NCI-H2171 (cell line): Measurements from ENCODE around the gene FUT8.

Source experiments
- DNase-seq: peaks from one replicate; lab custom pipeline; 2025; lab: John Stamatoyannopoulos, UW

FUT8 gene

DNA sequence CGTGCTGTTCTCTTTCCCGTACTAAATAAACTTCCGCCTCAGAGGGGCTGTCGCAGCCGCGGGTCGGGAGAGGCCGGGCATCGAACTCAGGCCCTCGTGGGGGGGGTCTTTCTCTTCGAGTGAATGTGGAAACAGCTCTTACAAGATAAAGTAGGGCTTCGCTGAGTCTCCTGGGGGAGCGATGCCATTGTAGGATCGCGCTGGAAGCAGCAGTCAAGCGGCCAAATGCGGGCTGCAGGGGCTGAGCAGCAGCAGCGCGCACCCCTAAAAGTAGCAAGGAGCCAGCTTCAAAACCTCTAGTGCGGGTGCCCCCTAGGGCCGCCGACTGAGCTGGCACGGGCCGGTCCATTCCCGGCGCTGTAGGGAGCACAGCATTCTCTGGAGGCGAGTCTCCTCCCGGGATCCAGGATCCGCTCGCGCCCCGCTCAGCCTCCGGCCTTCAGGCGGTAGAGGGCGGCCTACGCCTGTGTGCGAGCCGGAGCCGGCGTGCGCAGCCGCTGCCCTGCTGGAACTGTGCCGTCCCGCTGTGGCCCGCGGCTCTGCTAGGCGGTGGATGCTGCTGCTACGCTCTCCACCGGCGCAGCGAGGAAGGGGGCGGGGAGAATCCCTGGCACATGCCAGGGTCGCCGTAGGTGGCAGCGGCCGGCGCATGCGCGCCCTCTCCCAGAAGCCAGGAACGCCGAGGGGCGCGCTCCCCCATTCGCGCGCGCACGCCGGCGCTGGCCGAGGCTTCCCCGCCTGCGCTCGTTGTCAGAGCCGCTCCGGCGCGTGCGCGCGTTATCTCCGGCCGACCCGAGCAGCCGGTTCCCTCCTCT lies at the start of gene FUT8:
TSS of gene FUT8 (plus strand) at position 699 of the 815 bp plus-strand sequence. CDS start 148,834 bp downstream, outside the sequence.
- DNase-seq: peak; percentile 97

DNA sequence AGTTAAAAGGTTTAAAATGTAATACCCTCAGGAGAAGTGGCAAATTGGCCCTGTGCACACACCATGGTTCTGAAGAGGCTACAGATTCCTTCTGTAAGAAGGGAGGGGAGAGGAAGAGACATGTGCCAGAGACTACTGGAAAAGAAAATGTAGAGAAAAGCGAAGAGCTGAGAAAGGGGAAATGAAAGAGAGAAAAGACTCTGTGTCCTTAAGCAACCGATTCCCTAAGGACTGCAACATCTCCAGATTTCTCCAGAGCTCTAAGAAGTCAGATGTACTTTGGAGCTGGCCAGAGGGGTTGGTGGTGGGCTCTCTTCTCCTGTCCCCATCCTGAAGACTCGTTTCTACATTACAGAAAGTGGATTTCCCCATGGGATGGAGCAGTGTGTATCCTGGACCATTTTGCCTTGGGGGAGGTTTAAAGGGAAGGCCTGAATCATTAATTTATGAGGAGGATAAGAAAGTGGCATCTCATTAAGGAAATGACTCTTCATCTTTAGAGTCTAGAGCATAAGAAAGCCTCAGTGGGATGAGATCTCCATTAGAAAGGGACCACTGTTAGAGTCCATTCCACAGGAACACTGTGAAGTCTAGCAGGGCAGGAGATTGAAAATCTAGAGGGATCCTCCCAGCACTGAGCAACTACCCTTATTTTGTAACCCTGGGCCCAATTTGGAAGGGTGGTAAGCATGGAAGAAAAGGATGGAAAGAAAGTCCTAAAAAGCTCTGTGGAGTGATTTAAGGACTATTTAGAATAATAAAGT lies 45.5 kb upstream of the FUT8 start:
- DNase-seq: no peak

DNA sequence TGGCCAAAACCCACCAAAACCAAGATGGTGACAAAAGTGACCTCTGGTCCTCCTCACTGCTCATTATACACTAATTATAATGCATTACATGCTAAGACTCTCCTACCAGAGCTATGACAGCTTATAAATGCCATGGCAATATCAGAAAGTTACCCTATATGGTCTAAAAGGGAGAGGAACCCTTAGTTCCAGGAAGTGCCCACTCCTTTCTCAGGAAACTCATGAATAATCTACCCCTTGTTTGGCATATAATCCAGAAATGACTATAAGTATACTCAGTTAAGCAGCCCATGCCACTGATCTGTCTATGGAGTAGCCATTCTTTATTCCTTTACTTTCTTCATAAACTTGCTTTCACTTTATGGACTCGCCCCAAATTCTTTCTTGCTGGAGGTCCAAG lies 43.0 kb upstream of the FUT8 start:
- no peak for DNase-seq

DNA sequence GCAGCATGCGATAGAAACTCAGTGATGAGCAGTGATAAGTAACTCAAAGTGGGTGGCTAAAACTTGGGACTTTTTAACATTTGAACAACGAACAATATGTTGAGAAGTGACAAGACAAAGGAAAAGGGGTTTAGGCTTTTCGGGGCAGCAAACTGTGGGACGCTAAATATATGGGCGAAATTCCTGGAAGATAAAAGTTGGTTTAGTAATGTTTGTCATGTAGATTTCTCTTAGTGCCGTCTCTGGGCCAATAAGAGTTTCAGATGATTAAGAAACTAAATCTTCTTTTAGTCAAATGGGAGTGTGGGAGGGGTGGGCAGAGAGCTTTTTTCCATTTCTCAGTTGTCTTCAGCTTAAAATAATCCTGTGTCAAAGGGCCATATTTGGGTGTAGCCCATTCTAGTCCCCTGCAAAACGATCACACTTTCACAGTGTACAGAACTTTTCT lies 41.7 kb upstream of the FUT8 start:
- no peak for DNase-seq

DNA sequence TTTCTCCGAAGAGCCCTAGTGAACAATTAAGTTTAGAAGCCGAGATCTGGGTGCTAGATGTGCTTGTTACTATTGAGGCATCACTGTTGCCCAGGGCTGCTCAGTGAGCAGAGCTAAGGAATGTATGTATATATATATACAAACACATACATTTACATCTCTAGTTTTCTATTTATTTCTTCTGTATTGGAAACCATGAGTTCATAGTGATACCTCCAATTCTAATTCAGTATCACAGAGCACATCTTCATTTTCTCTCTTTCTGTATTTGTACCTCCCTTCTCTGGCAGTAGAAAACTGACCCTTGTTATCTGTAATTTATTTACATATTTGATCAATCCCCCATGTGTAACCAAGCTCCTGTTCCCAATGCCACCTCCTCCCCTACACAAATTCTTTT lies 40.7 kb upstream of the FUT8 start:
- DNase-seq: no peak

DNA sequence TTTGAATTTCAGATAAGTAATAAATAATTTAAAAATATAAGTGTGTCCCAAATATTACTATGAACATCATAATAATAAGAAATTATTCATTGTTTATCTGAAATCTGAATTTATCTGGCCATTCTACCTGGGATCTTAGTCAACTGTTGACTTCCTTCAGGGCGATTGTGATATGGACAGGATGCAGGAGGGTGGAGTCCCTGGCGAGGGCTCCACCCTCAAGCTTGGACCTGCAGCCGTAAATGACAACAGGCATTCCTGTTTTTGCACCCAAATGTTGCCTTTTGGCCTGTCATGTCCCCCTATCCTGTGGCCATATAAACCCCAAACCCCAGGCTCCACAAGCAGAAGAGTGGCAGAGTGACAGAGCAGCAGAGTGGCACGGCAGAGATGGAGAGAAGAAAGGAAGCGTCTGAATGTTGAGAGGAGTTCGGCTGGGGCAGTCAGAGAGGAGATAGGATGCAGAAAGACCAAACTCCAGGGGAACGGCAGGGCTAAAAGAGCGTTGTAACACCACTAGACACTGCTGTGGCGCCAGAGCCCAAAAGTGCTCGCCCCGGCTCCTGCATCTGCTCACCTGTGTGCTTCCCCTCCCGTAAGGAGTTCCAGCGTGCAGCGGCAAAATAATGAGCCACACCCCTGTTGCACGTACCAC lies 39.4 kb upstream of the FUT8 start:
- DNase-seq: no peak

DNA sequence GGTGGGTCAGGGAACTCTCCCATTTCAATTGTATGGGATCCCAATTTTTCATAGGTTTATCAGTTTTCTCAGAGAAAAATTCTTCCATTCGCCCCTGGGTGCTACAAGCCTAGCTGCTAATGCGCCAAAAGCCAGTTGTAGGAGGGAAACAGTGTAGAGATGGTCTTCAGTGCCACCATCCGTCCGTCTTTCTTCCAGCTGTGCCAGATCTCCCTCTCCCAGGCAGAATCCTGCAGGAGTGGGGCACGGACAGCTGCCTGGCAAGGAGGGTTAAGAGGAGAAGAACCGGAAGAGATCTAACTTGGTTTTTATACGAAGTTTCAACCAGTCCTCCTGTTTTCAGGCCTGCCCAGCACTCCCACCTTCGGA lies 38.9 kb upstream of the FUT8 start:
- DNase-seq: no peak

DNA sequence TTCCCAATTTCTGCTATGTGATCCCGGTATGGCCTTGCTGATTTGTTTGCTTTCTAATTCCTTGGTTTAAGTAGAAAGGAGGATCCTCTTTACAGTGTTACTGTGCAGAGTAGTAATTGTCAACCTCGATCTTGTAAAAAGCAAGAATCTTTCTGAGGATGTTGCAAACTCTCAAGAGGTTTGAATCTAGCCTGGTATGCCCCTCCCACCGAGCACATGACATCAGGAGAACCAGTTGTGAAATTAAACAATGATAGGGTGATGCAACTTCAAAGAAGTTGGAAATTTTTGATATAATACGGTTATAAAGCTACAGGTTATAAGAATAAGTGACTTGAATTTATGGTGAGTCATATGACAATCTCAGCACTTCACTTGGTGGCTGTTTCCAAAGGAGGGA lies 35.0 kb upstream of the FUT8 start:
- DNase-seq: no peak

DNA sequence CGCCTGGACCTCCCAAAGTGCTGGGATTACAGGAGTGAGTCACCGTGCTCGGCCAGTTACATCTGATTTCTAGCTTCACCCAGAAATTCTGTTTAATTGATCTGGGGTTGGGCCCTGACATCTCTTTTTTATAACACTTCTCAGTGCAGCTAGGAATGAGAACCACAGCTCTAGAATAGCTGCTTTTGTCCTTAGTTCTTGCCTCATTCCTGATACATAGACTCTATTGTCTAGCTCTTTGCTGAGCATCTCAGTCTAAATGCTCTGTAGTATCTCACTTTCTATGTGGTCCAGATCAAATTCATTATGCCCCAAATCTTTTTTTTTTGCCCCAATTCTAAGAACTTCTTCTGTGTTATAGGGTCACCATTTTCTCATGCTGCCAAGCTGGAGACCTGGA lies 29.9 kb upstream of the FUT8 start:
- no peak for DNase-seq

DNA sequence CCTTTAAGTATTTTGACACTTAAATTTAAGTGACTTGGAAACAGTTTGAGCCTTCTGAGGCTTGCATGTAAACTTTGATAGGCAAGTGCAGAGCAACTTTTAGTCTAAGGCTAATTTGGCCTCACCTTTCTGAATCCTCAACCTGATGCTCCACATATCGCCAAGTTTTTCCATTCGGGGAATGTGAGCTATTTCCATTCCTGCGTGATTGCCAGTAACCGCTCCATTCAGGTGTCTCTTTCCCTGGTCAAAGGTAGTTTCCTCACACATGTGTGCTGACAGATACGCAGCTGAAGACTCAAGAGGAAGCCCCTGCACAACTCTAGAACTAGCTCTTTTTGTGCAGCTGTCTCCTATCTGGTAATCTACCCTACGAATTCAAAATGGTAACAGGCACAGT lies 25.4 kb upstream of the FUT8 start:
- no peak for DNase-seq

DNA sequence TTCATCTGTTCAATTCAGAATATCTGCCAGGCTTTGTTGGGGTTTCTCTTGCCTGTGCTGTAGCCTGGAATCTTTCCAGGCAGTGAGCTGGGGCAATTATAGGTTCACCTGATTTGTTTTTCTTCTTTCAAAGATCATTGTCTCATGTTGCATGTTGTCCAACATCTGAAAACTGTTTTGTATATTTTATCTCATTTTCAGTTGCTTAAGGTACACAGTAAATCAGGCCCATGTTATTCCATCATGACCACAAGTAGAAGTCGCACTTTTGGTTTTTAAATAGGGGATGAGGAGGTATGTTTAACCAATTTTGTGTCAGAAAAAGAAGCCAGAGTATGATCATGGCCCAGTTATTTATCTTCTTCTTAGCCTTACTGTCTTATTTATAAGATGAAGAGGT lies 24.9 kb upstream of the FUT8 start:
- no peak for DNase-seq

DNA sequence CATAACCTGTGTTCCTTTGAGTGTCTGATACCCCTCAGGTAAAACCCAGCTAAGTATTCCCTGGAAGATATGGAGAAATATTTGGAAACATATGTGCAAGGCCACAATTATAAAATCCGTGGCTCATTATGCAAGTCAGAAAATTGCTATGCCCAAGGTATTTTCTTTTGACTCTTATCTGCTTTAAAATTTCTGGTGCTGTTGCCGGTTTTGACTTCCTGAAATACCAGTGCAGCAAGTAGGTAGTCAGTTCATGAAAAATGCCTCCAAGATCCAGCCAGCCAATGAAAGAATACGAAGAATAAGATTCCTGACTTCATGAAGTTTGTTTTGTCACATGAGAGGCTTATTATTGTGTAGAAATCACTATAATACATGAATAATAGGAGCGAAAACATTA lies 20.2 kb upstream of the FUT8 start:
- DNase-seq: no peak

DNA sequence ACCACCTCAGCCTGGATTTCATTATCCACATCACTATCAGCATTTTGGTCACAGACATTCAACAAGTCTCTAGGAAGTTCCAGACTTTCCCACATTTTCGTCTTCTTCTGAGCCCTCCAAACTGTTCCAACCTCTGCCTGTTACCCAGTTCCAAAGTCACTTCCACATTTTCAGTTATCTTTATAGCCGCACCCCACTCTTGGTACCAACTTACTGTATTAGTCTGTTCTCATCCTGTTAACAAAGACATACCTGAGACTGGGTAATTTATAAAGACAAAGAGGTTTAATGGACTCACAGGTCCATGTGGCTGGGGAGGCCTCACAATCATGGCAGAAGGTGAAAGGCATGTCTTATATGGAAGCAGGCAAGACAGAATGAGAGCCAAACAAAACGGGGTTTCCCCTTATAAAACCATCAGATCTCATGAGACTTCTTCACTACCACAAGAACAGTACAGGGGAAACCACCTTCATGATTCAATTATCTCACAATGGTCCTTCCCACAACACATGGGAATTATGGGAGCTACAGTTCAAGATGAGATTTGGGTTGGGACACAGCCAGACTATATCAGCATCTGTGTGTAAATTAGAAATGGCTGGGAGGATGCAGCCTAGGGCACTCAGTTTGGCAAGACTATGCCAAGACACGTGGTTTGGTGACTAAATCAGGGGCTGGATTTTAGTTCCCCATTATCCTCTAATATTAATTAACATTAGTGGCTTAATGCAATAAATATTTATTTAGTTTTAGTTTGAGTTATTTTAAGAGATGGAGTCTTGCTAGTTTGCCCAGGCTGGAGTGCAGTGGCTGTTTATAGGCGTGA lies 16.2 kb upstream of the FUT8 start:
- DNase-seq: no peak

DNA sequence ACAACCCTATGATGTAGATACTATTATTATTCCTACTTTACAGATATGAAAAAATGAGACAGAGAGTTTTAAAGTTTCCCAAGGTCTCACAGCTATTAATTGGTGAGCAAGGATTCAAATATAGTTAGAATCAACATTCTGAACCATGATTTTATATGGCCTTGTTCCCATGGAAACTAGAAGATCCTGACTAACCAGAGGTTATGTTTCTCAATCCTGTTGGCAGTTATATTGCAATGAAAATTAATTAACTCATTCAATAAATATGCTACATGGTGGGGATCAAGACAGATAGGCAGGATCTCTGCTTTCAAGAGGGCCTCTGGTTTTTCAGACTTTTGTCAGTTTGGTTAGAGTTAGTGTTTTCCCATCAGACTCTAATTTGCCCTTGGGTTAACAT lies 9.3 kb upstream of the FUT8 start:
- no peak for DNase-seq

DNA sequence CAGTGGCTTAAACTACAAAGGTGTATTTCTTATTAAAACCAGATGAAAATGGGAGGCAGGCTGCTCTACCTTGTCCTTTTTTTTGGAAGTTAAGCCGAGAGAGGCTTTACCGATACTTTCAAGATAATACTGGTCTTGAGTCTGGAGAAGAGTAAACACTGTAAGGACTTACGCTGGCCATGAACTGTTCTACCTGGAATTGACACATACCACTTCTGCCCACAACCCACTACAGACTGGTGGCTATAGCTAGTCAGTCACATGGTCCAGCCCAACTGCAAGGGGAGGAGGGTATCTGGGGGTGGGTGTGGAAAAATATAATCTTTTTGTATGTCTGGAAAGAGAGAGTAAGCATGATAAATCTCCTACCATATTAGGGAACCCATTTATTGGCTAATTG lies 4.4 kb upstream of the FUT8 start:
- DNase-seq: no peak

DNA sequence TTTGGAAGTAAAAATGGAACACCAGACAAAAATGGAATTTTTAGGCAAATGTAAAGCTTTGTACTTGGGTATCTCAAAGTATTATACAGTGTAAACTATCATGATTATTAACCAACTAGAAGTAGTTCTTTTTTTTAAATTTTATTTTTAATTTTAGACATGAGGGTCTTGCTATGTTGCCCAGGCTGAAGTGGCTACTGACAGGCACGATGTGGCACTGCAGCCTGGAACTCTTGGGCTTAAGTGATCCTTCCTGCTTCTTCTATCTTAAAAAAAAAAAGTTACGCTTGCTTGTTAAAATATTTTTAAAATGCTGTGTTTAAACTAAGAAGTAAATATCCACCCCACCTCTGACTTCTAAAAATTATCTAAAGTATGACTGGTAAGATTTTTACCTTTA lies 1.9 kb upstream of the FUT8 start:
- DNase-seq: no peak

DNA sequence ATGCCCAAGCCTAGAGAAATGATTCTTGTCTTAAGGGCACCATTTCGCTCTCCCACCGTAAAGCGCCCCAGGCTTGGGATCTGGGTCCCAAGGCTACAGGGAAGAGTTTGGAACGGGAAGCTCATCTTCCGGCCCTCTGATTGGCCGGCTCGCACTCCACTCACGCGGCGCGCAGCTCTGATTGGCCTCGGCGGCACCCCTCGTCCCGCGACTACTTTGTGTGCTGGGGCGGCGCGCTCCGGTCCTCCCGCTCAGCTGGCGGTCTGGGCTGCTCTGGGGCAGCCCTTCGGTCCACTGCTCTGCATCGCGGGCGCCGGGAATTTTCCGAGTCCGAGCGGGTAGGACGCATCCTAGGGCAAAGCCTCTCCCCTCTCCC lies 886 bp upstream of the FUT8 start:
- DNase-seq: peak; percentile 95

DNA sequence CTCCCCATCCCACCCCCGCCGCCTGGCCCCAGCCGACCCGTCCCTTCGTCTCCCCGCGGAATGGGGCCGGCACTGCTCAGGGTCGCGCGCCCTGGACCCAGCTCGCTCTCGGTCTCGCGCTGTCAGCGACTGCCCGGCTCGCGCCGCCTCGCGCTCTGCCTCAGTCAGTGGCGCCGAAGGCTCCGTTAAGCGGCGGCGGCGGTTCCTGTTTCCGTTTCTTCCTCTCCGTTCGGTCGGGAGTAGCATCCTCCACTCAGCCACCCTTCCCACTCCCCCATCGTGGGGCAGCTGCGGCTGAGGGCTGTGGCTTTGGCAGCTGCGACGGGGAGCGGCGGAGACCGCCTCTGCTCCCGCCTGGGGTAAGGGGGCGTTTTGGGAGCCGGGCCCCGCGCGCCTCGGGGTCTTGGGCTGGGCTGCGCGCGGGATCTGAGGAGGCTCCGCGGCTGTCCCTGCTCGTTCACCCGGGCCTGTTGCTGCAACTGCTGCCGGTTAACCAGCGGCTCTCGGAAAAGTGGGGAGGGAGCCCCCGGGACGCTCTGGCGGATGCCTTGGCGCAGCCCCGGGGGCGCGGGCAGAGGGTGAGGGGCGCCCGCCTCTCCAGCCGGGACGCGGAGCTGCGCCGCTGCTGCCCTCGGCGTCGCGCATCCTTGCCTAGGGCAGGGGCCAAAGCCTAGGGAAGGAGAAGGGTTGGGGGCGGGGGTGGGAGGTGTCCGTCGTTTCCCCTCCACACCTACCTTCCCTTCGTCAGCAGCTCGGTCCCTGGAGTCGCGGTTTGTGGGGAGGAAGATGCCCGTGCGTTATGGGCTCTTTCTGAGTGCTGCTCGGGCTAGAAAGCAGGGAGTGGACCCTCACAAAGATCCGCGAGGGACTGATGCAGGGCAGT lies 567 bp downstream of the FUT8 start:
- peak; percentile 80 for DNase-seq

DNA sequence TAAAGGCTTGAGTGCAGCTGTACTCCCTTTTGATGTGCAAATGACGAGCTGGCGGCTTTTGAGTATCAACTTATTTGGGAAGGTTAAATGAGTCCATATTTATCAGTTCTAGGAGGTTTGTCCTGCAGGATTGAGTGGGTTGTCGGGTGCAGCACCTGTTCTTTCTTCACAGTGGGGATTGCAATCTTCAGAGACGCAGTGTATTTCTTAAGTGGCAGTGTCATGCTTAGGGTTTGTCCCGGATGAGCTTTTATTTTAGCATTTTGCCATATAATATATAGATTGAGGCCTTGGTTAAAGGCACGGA lies 1.2 kb downstream of the FUT8 start:
- DNase-seq: no peak

DNA sequence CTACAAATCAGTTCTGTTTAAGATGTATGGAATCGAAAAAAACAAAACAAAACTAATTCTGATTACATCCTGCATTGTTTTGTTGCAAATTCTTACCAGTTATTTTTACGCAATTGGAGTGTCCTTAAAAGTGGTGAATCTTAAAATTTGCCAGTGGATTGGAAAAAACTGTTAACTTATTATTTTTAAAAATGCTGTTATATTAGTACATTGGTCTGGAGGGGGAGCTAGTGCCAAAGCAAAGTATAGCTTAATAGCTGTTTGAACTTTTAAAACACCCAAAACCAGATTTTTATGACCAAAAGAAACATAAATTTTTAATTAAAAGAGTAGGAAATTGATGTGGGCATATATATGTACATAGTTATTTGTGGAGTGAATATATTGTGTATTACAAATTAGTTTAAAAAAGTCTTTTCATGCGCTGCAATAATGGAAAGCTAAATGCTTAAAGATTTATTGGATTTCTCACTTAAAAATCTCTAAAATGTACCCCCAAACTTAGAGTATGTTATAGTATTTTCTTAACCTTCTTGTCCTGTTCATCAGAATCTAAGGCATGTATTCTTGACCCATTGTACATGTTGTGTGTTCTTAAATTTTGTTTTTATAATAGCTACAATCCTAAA lies 2.5 kb downstream of the FUT8 start:
- peak; percentile 27 for DNase-seq

DNA sequence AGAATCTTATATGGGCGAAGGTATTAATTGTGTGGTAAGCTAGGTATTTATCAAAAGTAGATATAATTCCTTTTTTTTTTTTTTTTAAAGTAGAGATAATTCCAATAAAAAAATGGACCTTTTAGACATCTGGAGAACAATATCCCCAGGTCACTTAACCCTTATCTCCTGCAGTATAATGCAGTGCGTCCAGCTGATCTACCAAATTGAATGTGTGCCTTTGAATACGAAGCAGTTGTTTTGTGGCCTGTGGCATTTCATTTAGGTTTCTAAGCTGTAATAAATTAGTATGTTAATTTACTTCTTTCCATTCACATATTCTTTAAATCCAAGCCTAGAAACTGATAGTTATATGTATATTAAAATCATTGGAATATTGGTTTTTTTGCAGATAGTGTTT lies 3.1 kb downstream of the FUT8 start:
- no peak for DNase-seq
